Trophoblast cell (in vitro differentiated cells and primary cell): ENCODE measurements around the gene ARHGAP23.

Source experiments
- DNase-seq, 2 donors: peaks; one replicate each; pipeline ENCODE4 v3.0.0-alpha.2; 2016
- H2AFZ ChIP-seq: 2 replicates; pipeline ENCODE4 v1.6.1; 2013; ENCODE audit warnings: low read length, moderate library complexity, mild to moderate bottlenecking; ENCODE audit not compliant: insufficient read depth, poor library complexity
- H2AK5ac ChIP-seq: 2 replicates; pipeline ENCODE4 v1.6.1; 2013; ENCODE audit warnings: mild to moderate bottlenecking, low read length
- H2BK120ac ChIP-seq: 2 replicates; pipeline ENCODE4 v1.6.1; 2013; ENCODE audit warnings: low read length, mild to moderate bottlenecking, moderate library complexity; ENCODE audit not compliant: insufficient read depth, poor library complexity
- H2BK12ac ChIP-seq: 2 replicates; pipeline ENCODE4 v1.6.1; 2013; ENCODE audit warnings: mild to moderate bottlenecking, low read length, moderate library complexity
- H2BK5ac ChIP-seq: 2 replicates; pipeline ENCODE4 v1.6.1; 2013; ENCODE audit warnings: low read length, low read depth, moderate library complexity, mild to moderate bottlenecking; ENCODE audit not compliant: poor library complexity
- H3K14ac ChIP-seq: 2 replicates; pipeline ENCODE4 v1.6.1; 2013; ENCODE audit warnings: mild to moderate bottlenecking, low read length
- H3K18ac ChIP-seq: 2 replicates; pipeline ENCODE4 v1.6.1; 2013; ENCODE audit warnings: mild to moderate bottlenecking, low read length
- H3K23ac ChIP-seq: 2 replicates; pipeline ENCODE4 v1.6.1; 2013; ENCODE audit warnings: low read length
- H3K27ac ChIP-seq: 2 replicates; pipeline ENCODE4 v1.5.1; 2013; ENCODE audit warnings: low read depth, mild to moderate bottlenecking, inconsistent platforms, low read length, moderate library complexity
- H3K27me3 ChIP-seq: 2 replicates; pipeline ENCODE4 v1.6.1; 2013; ENCODE audit warnings: inconsistent platforms, mild to moderate bottlenecking, low read length, moderate library complexity; ENCODE audit not compliant: insufficient read depth
- H3K36me3 ChIP-seq, 2 experiments: 1 replicate in 1 of 2; 2 replicates in 1 of 2; pipeline ENCODE4 v1.6.1; 2013; ENCODE audit warnings: low read length in 2 of 2, mild to moderate bottlenecking in 2 of 2, moderate library complexity in 1 of 2; ENCODE audit not compliant: insufficient read depth in 2 of 2, control insufficient read depth in 1 of 2
- H3K4ac ChIP-seq: 2 replicates; pipeline ENCODE4 v1.6.1; 2013; ENCODE audit warnings: low read depth, mild to moderate bottlenecking, low read length, moderate library complexity
- H3K4me1 ChIP-seq, 2 experiments: 1 replicate in 1 of 2; 2 replicates in 1 of 2; pipeline ENCODE4 v1.6.1; 2013; ENCODE audit warnings: low read length in 2 of 2, mild to moderate bottlenecking in 2 of 2, moderate library complexity in 1 of 2; ENCODE audit not compliant: insufficient read depth in 2 of 2, control insufficient read depth in 1 of 2
- H3K4me2 ChIP-seq: 2 replicates; pipeline ENCODE4 v1.6.1; 2013; ENCODE audit warnings: inconsistent platforms, mild to moderate bottlenecking, low read length, moderate library complexity
- H3K4me3 ChIP-seq: 2 replicates; pipeline ENCODE4 v1.5.1; 2013; ENCODE audit warnings: mild to moderate bottlenecking, low read depth, low read length, inconsistent platforms
- H3K79me1 ChIP-seq: one replicate; pipeline ENCODE4 v1.6.1; 2013; ENCODE audit warnings: low read length
- H3K79me2 ChIP-seq: 2 replicates; pipeline ENCODE4 v1.6.1; 2013; ENCODE audit warnings: low read length, mild to moderate bottlenecking; ENCODE audit not compliant: control insufficient read depth, insufficient read depth, poor library complexity
- H3K9ac ChIP-seq: 2 replicates; pipeline ENCODE4 v1.6.1; 2013; ENCODE audit warnings: mild to moderate bottlenecking, low read length
- H3K9me3 ChIP-seq: 2 replicates; pipeline ENCODE4 v1.6.1; 2013; ENCODE audit warnings: low read depth, mild to moderate bottlenecking, control low read depth, inconsistent platforms, low read length; ENCODE audit not compliant: insufficient read depth
- H4K12ac ChIP-seq: 2 replicates; pipeline ENCODE4 v1.6.1; 2013; ENCODE audit warnings: low read depth, mild to moderate bottlenecking, low read length, moderate library complexity
- H4K8ac ChIP-seq: 2 replicates; pipeline ENCODE4 v1.6.1; 2013; ENCODE audit warnings: low read depth, mild to moderate bottlenecking, low read length, moderate library complexity
- H4K91ac ChIP-seq: one replicate; pipeline ENCODE4 v1.6.1; 2013; ENCODE audit warnings: low read depth, mild to moderate bottlenecking, low read length, moderate library complexity
- WGBS: extraction: QIAGEN DNeasy Blood & Tissue Kit; methylation state at CpG from one replicate; pipeline ENCODE4 v1.1.7; 2013; ENCODE audit warnings: missing lambda C conversion rate; ENCODE audit not compliant: insufficient read length, insufficient coverage; ENCODE audit errors: extremely low coverage; 5-methylcytosine and 5-hydroxymethylcytosine counted together

Gene ARHGAP23

GRCh38 chr17:38404174-38404943 is 23.9 kb upstream of the ARHGAP23 start:
- Histone ChIP-seq H3K23ac (no peak overlapping the region), H3K9ac (no peak overlapping the region), H2BK120ac (no peak overlapping the region), H4K12ac (no peak overlapping the region), H3K4me2 (no peak overlapping the region), H3K18ac (no peak overlapping the region), H2BK12ac (no peak overlapping the region), H4K91ac (no peak overlapping the region), H3K79me1 (no peaks in the 10 kb centered on the region), H3K4me1 (no peaks in the 10 kb centered on the region), H3K9me3 (no peaks in the 10 kb centered on the region), H3K79me2 (no peaks in the 10 kb centered on the region), H3K27ac (no peak overlapping the region), H2AK5ac (no peak overlapping the region), H3K27me3 (no peaks in the 10 kb centered on the region), H3K14ac (no peak overlapping the region), H3K4me3 (no peak overlapping the region), H3K36me3 (peaks cover 18 to 31% of the 10 kb centered on the region in 2 experiments), H3K4ac (no peak overlapping the region), H4K8ac (no peak overlapping the region), H2AFZ (no peak overlapping the region), H2BK5ac (no peak overlapping the region)
- DNase-seq = no peak
- WGBS = no CpG with 5 or more reads among the region's 16 CpGs

GRCh38 chr17:38405654-38406053 is 22.6 kb upstream of the ARHGAP23 start:
- DNase-seq = peak in 1 of 2 donors; percentile 14
- Histone ChIP-seq H4K91ac (no peak overlapping the region), H4K8ac (no peak overlapping the region), H3K4me2 (no peak overlapping the region), H3K9me3 (no peaks in the 10 kb centered on the region), H3K18ac (no peak overlapping the region), H2BK5ac (no peak overlapping the region), H3K9ac (no peak overlapping the region), H2AFZ (no peak overlapping the region), H3K14ac (no peak overlapping the region), H3K23ac (no peak overlapping the region), H3K4me3 (no peak overlapping the region), H2BK12ac (no peak overlapping the region), H3K36me3 (peaks cover 6 to 19% of the 10 kb centered on the region in 2 experiments), H3K79me1 (no peaks in the 10 kb centered on the region), H3K4ac (no peak overlapping the region), H3K4me1 (no peaks in the 10 kb centered on the region), H2BK120ac (no peak overlapping the region), H3K27me3 (no peaks in the 10 kb centered on the region), H4K12ac (no peak overlapping the region), H3K79me2 (no peaks in the 10 kb centered on the region), H3K27ac (no peak overlapping the region), H2AK5ac (no peak overlapping the region)
- WGBS = no CpG with 5 or more reads among the region's 4 CpGs

GRCh38 chr17:38410201-38410600 is 18.1 kb upstream of the ARHGAP23 start:
- no peaks in the 10 kb centered on the region for H3K36me3 ChIP-seq
- H4K91ac ChIP-seq = no peak overlapping the region
- H3K27me3 ChIP-seq = no peaks in the 10 kb centered on the region
- H3K4me1 ChIP-seq = peaks cover 0 to 3% of the 10 kb centered on the region in 2 experiments
- no peak overlapping the region for H3K9ac ChIP-seq
- peaks cover 2% of the 10 kb centered on the region for H3K79me2 ChIP-seq
- H3K27ac ChIP-seq = no peak overlapping the region
- peaks cover 3% of the 10 kb centered on the region for H3K79me1 ChIP-seq
- no peak overlapping the region for H3K4me3 ChIP-seq
- H2AFZ ChIP-seq = no peak overlapping the region
- no peak for DNase-seq
- no peak overlapping the region for H3K14ac ChIP-seq
- WGBS = no CpG with 5 or more reads among the region's 1 CpG
- H3K9me3 ChIP-seq = no peaks in the 10 kb centered on the region
- no peak overlapping the region for H4K12ac ChIP-seq
- no peak overlapping the region for H2BK12ac ChIP-seq
- no peak overlapping the region for H3K18ac ChIP-seq
- no peak overlapping the region for H3K4ac ChIP-seq
- H2AK5ac ChIP-seq = no peak overlapping the region
- H2BK5ac ChIP-seq = no peak overlapping the region
- no peak overlapping the region for H3K4me2 ChIP-seq
- H3K23ac ChIP-seq = no peak overlapping the region
- H2BK120ac ChIP-seq = no peak overlapping the region
- H4K8ac ChIP-seq = no peak overlapping the region

DNA sequence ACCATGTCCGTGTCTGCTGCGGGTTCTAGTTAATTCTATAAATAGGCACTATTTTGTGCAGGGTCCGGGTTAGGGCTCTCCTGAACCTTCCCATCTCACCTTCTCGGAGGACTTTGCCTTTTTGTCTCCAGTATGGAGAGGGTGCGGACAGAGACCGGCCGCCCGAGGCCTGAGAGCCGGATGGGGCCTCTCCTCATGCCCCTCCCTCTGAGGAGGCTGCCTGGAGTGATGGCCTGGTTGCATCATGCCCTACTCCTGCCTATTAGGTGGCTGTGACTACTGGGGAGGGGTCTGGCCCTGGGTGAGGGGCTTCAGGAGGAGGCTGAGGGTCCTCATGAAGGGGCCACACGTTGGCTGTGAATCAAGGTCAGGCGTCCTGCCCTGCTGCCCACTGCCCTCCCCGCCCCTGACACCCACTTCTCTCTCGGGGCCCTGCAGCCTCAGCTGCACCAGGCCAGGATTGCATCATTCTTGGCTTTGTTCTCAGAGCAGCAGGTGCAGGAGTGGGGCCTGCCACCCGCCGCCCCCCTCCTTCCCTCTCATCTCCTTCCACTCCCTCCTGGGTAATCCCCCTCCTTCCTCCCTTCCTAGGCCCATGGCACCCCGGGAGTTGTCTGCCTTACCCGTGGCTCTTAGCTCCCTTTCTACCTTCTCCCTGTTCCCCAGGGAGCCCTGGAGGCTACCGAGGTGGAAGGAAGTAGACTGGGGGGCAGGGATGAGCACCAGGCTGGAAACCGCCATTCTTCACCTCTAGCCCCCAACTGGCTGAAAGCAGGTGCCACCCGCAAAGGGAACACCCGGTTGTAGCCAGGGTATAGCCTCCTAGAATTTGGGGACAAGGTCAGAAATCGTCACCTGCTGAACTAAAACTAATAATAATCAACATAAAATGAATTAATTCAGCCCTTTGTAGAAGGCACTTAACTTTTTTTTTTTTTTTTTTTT is 12.7 kb upstream of the ARHGAP23 start:
- H3K4ac ChIP-seq = no peak overlapping the region
- peak overlapping the region; percentile 72 for H4K8ac ChIP-seq
- no peak overlapping the region for H2AK5ac ChIP-seq
- H3K36me3 ChIP-seq = no peaks in the 10 kb centered on the region
- no peak overlapping the region for H3K23ac ChIP-seq
- H3K79me1 ChIP-seq = peaks cover 3% of the 10 kb centered on the region
- no peak for DNase-seq
- H4K91ac ChIP-seq = peak overlapping the region; percentile 73
- H2BK5ac ChIP-seq = no peak overlapping the region
- peak overlapping the region; percentile 36 for H2BK120ac ChIP-seq
- H3K18ac ChIP-seq = no peak overlapping the region
- peaks cover 2% of the 10 kb centered on the region for H3K79me2 ChIP-seq
- H3K27me3 ChIP-seq = peaks cover 28% of the 10 kb centered on the region
- H3K9ac ChIP-seq = no peak overlapping the region
- H2AFZ ChIP-seq = peak overlapping the region; percentile 66
- no peak overlapping the region for H3K14ac ChIP-seq
- no peak overlapping the region for H3K4me3 ChIP-seq
- H3K9me3 ChIP-seq = peaks cover 4% of the 10 kb centered on the region
- no peak overlapping the region for H3K27ac ChIP-seq
- peak overlapping the region; percentile 45 for H3K4me2 ChIP-seq
- WGBS = no CpG with 5 or more reads among the region's 22 CpGs
- H4K12ac ChIP-seq = no peak overlapping the region
- H3K4me1 ChIP-seq = peaks cover 2 to 3% of the 10 kb centered on the region in 2 experiments
- H2BK12ac ChIP-seq = no peak overlapping the region
